Transverse colon (tissue), 4 donors: ENCODE measurements around the gene GABBR2. TPM values are rescaled to one million over a fixed set of nuclear protein-coding genes. Genes with fewer than 3 reads are reported as not detected.

ENCODE experiments used
- DNase-seq: peaks from one replicate; pipeline ENCODE4 v3.0.0-alpha.2; 2019
- H3K27ac ChIP-seq, 4 donors: fragments of 200-600 bp; sonication (generic); 2 replicates each; pipeline ENCODE4 v1.5.1; 2016 to 2018; ENCODE audit warnings: inconsistent platforms in 4 of 4
- H3K27me3 ChIP-seq: fragments of 200-600 bp; sonication (generic); 2 replicates; pipeline ENCODE4 v1.5.1; 2017; ENCODE audit warnings: inconsistent platforms
- H3K36me3 ChIP-seq, 4 donors: fragments of 200-600 bp; sonication (generic); 2 replicates each; pipeline ENCODE4 v1.5.1; 2017 to 2019; ENCODE audit warnings: inconsistent platforms in 4 of 4
- H3K4me1 ChIP-seq, 4 donors: fragments of 200-600 bp; sonication (generic); 2 replicates each; pipeline ENCODE4 v1.5.1; 2017 to 2020; ENCODE audit warnings: inconsistent platforms in 4 of 4
- H3K4me3 ChIP-seq, 4 donors: fragments of 200-600 bp; sonication (generic); 1 replicate in 1 of 4; 2 replicates in 3 of 4; pipeline versions ENCODE4 v1.5.1 to v1.6.1; 2017 to 2019; ENCODE audit warnings: inconsistent platforms in 4 of 4
- H3K9me3 ChIP-seq, 2 donors: fragments of 200-600 bp; sonication (generic); 2 replicates each; pipeline ENCODE4 v1.5.1; 2017 to 2019; ENCODE audit warnings: inconsistent platforms in 2 of 2
- EP300 ChIP-seq: sonication (generic); formaldehyde crosslinking; IDR thresholded peaks from one replicate; pipeline ENCODE4 v1.6.1; 2017; ENCODE audit warnings: antibody characterized with exemption, low read depth
- POLR2A ChIP-seq: fragments of 450-650 bp; IDR thresholded peaks from one replicate; pipeline ENCODE4 v1.6.1; 2016; ENCODE audit warnings: antibody characterized with exemption, mild to moderate bottlenecking, moderate library complexity
- POLR2AphosphoS5 ChIP-seq, 3 donors: sonication (generic); formaldehyde crosslinking; IDR thresholded peaks; one replicate each; pipeline ENCODE4 v1.6.1; 2016; ENCODE audit warnings: antibody characterized with exemption in 3 of 3
- WGBS, 2 donors: methylation state at CpG; one replicate each; pipeline ENCODE4 v1.1.5; 2018; ENCODE audit warnings: low coverage in 1 of 2; 5-methylcytosine and 5-hydroxymethylcytosine counted together
- in situ Hi-C, 4 donors: fragments of 200-750 bp; cut with MboI; loops; one replicate each; pipeline versions ENCODE4 v1.15.0 to v1.15.1; 2017; ENCODE audit warnings: low sequenced_read_pairs in 3 of 4, low pct_ligation_motif_present in 1 of 4, low pct_unique_long_range_greater_than_20kb in 1 of 4
- intact Hi-C: fragments of 100-400 bp; cut with DNase I; formaldehyde crosslinking; loops from one replicate; pipeline ENCODE4 v1.15.1; 2023; ENCODE audit warnings: low total_unique reads
- total RNA-seq, 4 donors: library from RNA; depleted of rRNA; stranded (reverse); fragments of >200 nt; gene quantifications; one replicate each; pipeline ENCODE4 v1.1.0, GENCODE V29; 2016
- TF ChIP-seq, protein P1 (sequence below), 5 experiments: fragments of 200-600 bp in 3 of 5; fragments of 450-650 bp in 2 of 5; sonication (generic) in 3 of 5; IDR thresholded peaks; 1 replicate in 2 of 5; 2 replicates in 3 of 5; pipeline ENCODE4 v1.5.1; 2016 to 2017; ENCODE audit warnings: antibody characterized with exemption in 5 of 5, inconsistent platforms in 3 of 5, mild to moderate bottlenecking in 2 of 5, moderate library complexity in 1 of 5

The GABBR2 gene
- total RNA-seq, 4 donors from 2014 or later: not detected

DNA sequence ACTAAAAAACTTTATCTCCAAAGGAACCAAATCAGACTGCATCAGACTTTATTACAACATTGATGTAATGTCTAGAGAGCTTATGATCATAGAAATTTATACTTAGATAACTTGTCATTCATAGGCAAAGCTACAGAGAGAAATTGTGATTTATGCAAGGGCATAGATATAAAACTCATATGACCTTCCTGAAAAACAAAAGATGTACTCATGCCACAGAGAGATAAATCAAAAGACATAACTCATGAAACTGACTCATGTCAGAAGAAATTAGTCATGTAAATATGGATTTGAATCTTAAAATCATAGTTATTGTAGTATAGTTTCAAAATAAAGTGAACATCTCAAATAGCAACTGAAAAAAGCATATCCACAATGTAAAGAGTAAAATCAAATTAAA is 186.2 kb downstream of the GABBR2 start:
- no peak overlapping the region for H3K4me3 ChIP-seq

GRCh38 chr9:98521141-98521540 is 187.6 kb downstream of the GABBR2 start:
- no peak for DNase-seq
- H3K27ac ChIP-seq: no peak overlapping the region
- H3K4me3 ChIP-seq: no peak overlapping the region
- 84 to 100% methylated on average over 1 to 3 of the region's 3 CpGs for WGBS, 2 donors
- TF ChIP-seq EP300: no peak
- no peak for TF ChIP-seq POLR2A
- TF ChIP-seq, protein P1, sequence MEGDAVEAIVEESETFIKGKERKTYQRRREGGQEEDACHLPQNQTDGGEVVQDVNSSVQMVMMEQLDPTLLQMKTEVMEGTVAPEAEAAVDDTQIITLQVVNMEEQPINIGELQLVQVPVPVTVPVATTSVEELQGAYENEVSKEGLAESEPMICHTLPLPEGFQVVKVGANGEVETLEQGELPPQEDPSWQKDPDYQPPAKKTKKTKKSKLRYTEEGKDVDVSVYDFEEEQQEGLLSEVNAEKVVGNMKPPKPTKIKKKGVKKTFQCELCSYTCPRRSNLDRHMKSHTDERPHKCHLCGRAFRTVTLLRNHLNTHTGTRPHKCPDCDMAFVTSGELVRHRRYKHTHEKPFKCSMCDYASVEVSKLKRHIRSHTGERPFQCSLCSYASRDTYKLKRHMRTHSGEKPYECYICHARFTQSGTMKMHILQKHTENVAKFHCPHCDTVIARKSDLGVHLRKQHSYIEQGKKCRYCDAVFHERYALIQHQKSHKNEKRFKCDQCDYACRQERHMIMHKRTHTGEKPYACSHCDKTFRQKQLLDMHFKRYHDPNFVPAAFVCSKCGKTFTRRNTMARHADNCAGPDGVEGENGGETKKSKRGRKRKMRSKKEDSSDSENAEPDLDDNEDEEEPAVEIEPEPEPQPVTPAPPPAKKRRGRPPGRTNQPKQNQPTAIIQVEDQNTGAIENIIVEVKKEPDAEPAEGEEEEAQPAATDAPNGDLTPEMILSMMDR (IDR thresholded peaks at IDR 0.05): no peak
- no peak for TF ChIP-seq POLR2AphosphoS5 (IDR thresholded peaks at IDR 0.05)
- in situ Hi-C loops (no loop called here), intact Hi-C loops (no loop called here)
- no peaks in the 10 kb centered on the region for H3K4me1 ChIP-seq
- no peaks in the 10 kb centered on the region for H3K36me3 ChIP-seq
- H3K27me3 ChIP-seq: no peaks in the 10 kb centered on the region
- no peaks in the 10 kb centered on the region for H3K9me3 ChIP-seq

More for the DNA sequence above, 186.2 kb downstream of the GABBR2 start:
- in situ Hi-C loops (no loop called here), intact Hi-C loops (no loop called here)
- Histone ChIP-seq H3K27ac (no peak overlapping the region), H3K36me3 (no peaks in the 10 kb centered on the region), H3K27me3 (no peaks in the 10 kb centered on the region), H3K9me3 (no peaks in the 10 kb centered on the region), H3K4me1 (no peaks in the 10 kb centered on the region)
- no peak for TF ChIP-seq EP300
- no peak for TF ChIP-seq POLR2A
- TF ChIP-seq, protein P1 (IDR thresholded peaks at IDR 0.05): no peak
- no peak for DNase-seq

DNA sequence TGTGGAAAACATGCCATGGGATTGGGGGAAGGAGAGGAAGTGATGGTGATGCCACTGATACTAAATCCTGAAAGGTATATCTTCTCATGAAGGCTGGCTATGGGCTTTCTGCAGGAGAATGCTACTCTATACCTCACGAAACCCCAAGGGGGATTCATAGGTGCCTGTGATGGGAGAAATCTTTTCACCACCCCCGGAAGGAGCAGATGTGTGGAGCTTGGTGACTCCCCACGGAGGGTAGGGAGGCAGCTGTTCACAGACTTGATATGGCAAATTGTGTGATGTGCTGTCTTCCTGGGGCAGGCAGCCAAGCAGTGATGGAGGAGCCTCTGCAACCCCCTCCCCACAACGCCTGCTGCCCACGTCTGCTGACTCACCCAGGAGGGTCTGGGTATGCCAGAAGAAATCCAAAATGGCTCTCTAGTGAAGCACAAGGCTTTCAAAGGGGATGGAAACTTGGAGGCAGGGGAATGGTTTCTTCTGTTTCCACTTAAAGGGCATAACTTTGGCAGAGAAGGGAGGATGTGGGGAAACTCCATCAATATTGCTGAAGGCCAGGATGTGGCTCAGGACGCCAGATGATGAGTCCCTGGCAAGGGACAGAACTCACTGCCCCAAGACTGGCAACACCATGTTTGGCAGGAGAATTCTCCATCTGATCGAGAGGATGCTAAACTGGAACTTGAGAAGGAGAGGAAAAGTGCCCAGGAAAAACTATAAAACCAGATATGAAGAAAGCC is 188.3 kb downstream of the GABBR2 start:
- no peak overlapping the region for H3K27ac ChIP-seq
- no peak overlapping the region for H3K4me3 ChIP-seq
- intact Hi-C loops (no loop called here), in situ Hi-C loops (no loop called here)
- TF ChIP-seq POLR2A: no peak
- TF ChIP-seq, protein P1 (IDR thresholded peaks at IDR 0.05): no peak
- TF ChIP-seq EP300: no peak
- TF ChIP-seq POLR2AphosphoS5 (IDR thresholded peaks at IDR 0.05): no peak
- H3K36me3 ChIP-seq: no peaks in the 10 kb centered on the region
- no peak for DNase-seq
- H3K4me1 ChIP-seq: no peaks in the 10 kb centered on the region
- WGBS, 2 donors: 61 to 69% methylated on average over 3 to 7 of the region's 7 CpGs
- no peaks in the 10 kb centered on the region for H3K9me3 ChIP-seq
- H3K27me3 ChIP-seq: no peaks in the 10 kb centered on the region

GRCh38 chr9:98519641-98520040 is 189.1 kb downstream of the GABBR2 start:
- Histone ChIP-seq H3K9me3 (no peaks in the 10 kb centered on the region), H3K4me3 (no peak overlapping the region), H3K36me3 (no peaks in the 10 kb centered on the region), H3K27me3 (no peaks in the 10 kb centered on the region), H3K4me1 (no peaks in the 10 kb centered on the region), H3K27ac (no peak overlapping the region)
- intact Hi-C loops (no loop called here), in situ Hi-C loops (no loop called here)
- DNase-seq: no peak
- TF ChIP-seq EP300 (no peak), POLR2AphosphoS5 (IDR thresholded peaks at IDR 0.05) (no peak), POLR2A (no peak)
- TF ChIP-seq, protein P1 (IDR thresholded peaks at IDR 0.05): no peak
- 43% methylated on average over 3 of the region's 3 CpGs; no CpG with 5 or more reads in 1 of the 2 donors for WGBS, 2 donors
